Osteocyte (in vitro differentiated cells): ENCODE data around the gene ATF7IP. TPM values are rescaled to one million over a fixed set of nuclear protein-coding genes. Genes with fewer than 3 reads are reported as not detected.

Source experiments
- DNase-seq: peaks from one replicate; pipeline ENCODE4 v3.0.0; 2021; ENCODE audit warnings: mixed read lengths; ENCODE audit not compliant: unreplicated experiment; ENCODE audit errors: extremely low spot score
- H3K27ac Mint-ChIP-seq: one replicate; pipeline ENCODE4 v1.8.0; 2021; ENCODE audit warnings: mild to moderate bottlenecking, mixed read lengths; ENCODE audit not compliant: unreplicated experiment
- H3K27me3 Mint-ChIP-seq: one replicate; pipeline ENCODE4 v1.8.0; 2021; ENCODE audit warnings: mixed read lengths; ENCODE audit not compliant: unreplicated experiment
- H3K36me3 Mint-ChIP-seq: one replicate; pipeline ENCODE4 v1.8.0; 2021; ENCODE audit warnings: mixed read lengths; ENCODE audit not compliant: unreplicated experiment
- H3K4me1 Mint-ChIP-seq: one replicate; pipeline ENCODE4 v1.8.0; 2021; ENCODE audit warnings: mixed read lengths; ENCODE audit not compliant: unreplicated experiment
- H3K4me3 Mint-ChIP-seq: one replicate; pipeline ENCODE4 v1.8.0; 2021; ENCODE audit warnings: mild to moderate bottlenecking, moderate library complexity, mixed read lengths; ENCODE audit not compliant: unreplicated experiment
- H3K9me3 Mint-ChIP-seq: one replicate; pipeline ENCODE4 v1.8.0; 2021; ENCODE audit warnings: mixed read lengths; ENCODE audit not compliant: unreplicated experiment
- CTCF ChIP-seq: fragments of 200-600 bp; sonication (generic); IDR thresholded peaks from 2 replicates; pipeline ENCODE4 v1.5.0; 2021; ENCODE audit warnings: antibody characterized with exemption, mild to moderate bottlenecking, moderate library complexity
- total RNA-seq: library from RNA; stranded (reverse); gene quantifications from 2 replicates; pipeline ENCODE4 v1.2.1, GENCODE V29; 2021

ATF7IP gene
- total RNA-seq, 1 donor from 2014 or later, result 71.1 TPM

- H3K4me3 Mint-ChIP-seq, result peak overlapping the region; percentile 94
- no peaks in the 10 kb centered on the region for H3K27me3 Mint-ChIP-seq
- peaks cover 12% of the 10 kb centered on the region for H3K36me3 Mint-ChIP-seq
- H3K4me1 Mint-ChIP-seq, result peaks cover 39% of the 10 kb centered on the region
- H3K9me3 Mint-ChIP-seq, result no peaks in the 10 kb centered on the region
- peak overlapping the region; percentile 96 for H3K27ac Mint-ChIP-seq
- no peak for TF ChIP-seq CTCF
- no peak for DNase-seq
These were observed 1.7 kb downstream of the ATF7IP start for GRCh38 chr12:14367040-14367661.

- no peak for DNase-seq
- no peaks in the 10 kb centered on the region for H3K27me3 Mint-ChIP-seq
- H3K27ac Mint-ChIP-seq, result no peak overlapping the region
- no peak for TF ChIP-seq CTCF
- H3K4me1 Mint-ChIP-seq, result peaks cover 59% of the 10 kb centered on the region
- H3K4me3 Mint-ChIP-seq, result no peak overlapping the region
- H3K9me3 Mint-ChIP-seq, result no peaks in the 10 kb centered on the region
- peaks cover 14% of the 10 kb centered on the region for H3K36me3 Mint-ChIP-seq
These were observed 3.8 kb downstream of the ATF7IP start for GRCh38 chr12:14369311-14369710.

GRCh38 chr12:14373217-14373616, 7.7 kb downstream of the ATF7IP start:
- DNase-seq, result no peak
- TF ChIP-seq CTCF, result no peak
- no peaks in the 10 kb centered on the region for H3K9me3 Mint-ChIP-seq
- H3K27me3 Mint-ChIP-seq, result no peaks in the 10 kb centered on the region
- peaks cover 14% of the 10 kb centered on the region for H3K36me3 Mint-ChIP-seq
- H3K4me3 Mint-ChIP-seq, result no peak overlapping the region
- H3K4me1 Mint-ChIP-seq, result peaks cover 44% of the 10 kb centered on the region
- peak overlapping the region; percentile 74 for H3K27ac Mint-ChIP-seq

- H3K4me1 Mint-ChIP-seq, result peaks cover 16% of the 10 kb centered on the region
- peaks cover 19% of the 10 kb centered on the region for H3K9me3 Mint-ChIP-seq
- no peak overlapping the region for H3K27ac Mint-ChIP-seq
- H3K36me3 Mint-ChIP-seq, result peaks cover 24% of the 10 kb centered on the region
- TF ChIP-seq CTCF, result no peak
- no peak for DNase-seq
- no peak overlapping the region for H3K4me3 Mint-ChIP-seq
- no peaks in the 10 kb centered on the region for H3K27me3 Mint-ChIP-seq
These were observed 14.0 kb downstream of the ATF7IP start for GRCh38 chr12:14379508-14379907.

- H3K9me3 Mint-ChIP-seq, result peaks cover 12% of the 10 kb centered on the region
- TF ChIP-seq CTCF, result no peak
- peak overlapping the region; percentile 96 for H3K27ac Mint-ChIP-seq
- peaks cover 24% of the 10 kb centered on the region for H3K36me3 Mint-ChIP-seq
- H3K4me1 Mint-ChIP-seq, result peaks cover 28% of the 10 kb centered on the region
- peak overlapping the region; percentile 65 for H3K4me3 Mint-ChIP-seq
- DNase-seq, result no peak
- H3K27me3 Mint-ChIP-seq, result no peaks in the 10 kb centered on the region
These were observed 19.5 kb downstream of the ATF7IP start for GRCh38 chr12:14384783-14385638.
